A549 (cell line): ENCODE results near the gene CCL19. TPM values are rescaled to one million over a fixed set of nuclear protein-coding genes. Genes with fewer than 3 reads are reported as not detected.

Experiments
- ATAC-seq, 2 experiments: fragments of 200-7000 bp in 1 of 2; fragments of >200 bp in 1 of 2; cut with Nextera tagmentation in 1 of 2; cut with Tn5 transposase in 1 of 2; 3 replicates each; pipeline versions ENCODE4 v1.8.0 to v1.9.1; 2018 to 2020; ENCODE audit warnings: mild to moderate bottlenecking in 1 of 2, moderate library complexity in 1 of 2
- CTCF ChIA-PET: fragments of 300-600 bp; sonication (Branson Sonifier 250); formaldehyde crosslinking; extraction: SDS; loops from one replicate; lab custom pipeline; 2021; ENCODE audit warnings: antibody characterized with exemption, inconsistent platforms; lab: Yijun Ruan, JAX
- POLR2A ChIA-PET: fragments of 350-600 bp; formaldehyde crosslinking; extraction: SDS; loops from one replicate; lab custom pipeline; 2021; ENCODE audit warnings: antibody characterized with exemption, inconsistent platforms; lab: Yijun Ruan, JAX
- DNase-seq, 2 experiments: peaks; one replicate each; pipeline versions ENCODE4 v3.0.0 to v3.0.0-alpha.2; 2011 to 2016; ENCODE audit warnings: low read depth in 1 of 2, low spot score in 1 of 2
- FAIRE-seq: peaks from 2 replicates; lab custom pipeline; 2011; peaks lifted over from hg19 to GRCh38; lab: Jason Lieb, UNC
- H3K27ac ChIP-seq, 2 experiments: fragments of >200 bp; sonication (Bioruptor Twin); formaldehyde crosslinking; 3 replicates each; pipeline ENCODE4 v1.5.1; 2016 to 2017
- H3K4me1 ChIP-seq: fragments of >200 bp; sonication (Bioruptor Twin); formaldehyde crosslinking; 3 replicates; pipeline ENCODE4 v1.6.1; 2016
- H3K4me2 ChIP-seq: fragments of >200 bp; sonication (Bioruptor Twin); formaldehyde crosslinking; 3 replicates; pipeline ENCODE4 v1.6.1; 2016
- H3K4me3 ChIP-seq: fragments of >200 bp; sonication (Bioruptor Twin); formaldehyde crosslinking; 3 replicates; pipeline ENCODE4 v1.5.1; 2016
- H3K9me3 ChIP-seq: fragments of >200 bp; sonication (Bioruptor Twin); formaldehyde crosslinking; 3 replicates; pipeline ENCODE4 v1.6.1; 2016
- ATOH8 ChIP-seq: fragments of 250-450 bp; sonication (Bioruptor Pico); IDR thresholded peaks from 2 replicates; pipeline ENCODE4 v1.5.0; 2020; ENCODE audit warnings: low read depth, mild to moderate bottlenecking, moderate library complexity
- BHLHE40 ChIP-seq: IDR thresholded peaks from 2 replicates; pipeline ENCODE4 v1.6.1; 2012; ENCODE audit warnings: low read depth, low read length, inconsistent platforms
- CHD2 ChIP-seq: fragments of 150-350 bp; IDR thresholded peaks from 2 replicates; pipeline ENCODE4 v1.6.1; 2014; ENCODE audit warnings: low read length; ENCODE audit not compliant: partially characterized antibody
- CTCF ChIP-seq: fragments of >200 bp; sonication (Bioruptor Twin); formaldehyde crosslinking; IDR thresholded peaks from 3 replicates; pipeline ENCODE4 v1.5.1; 2016
- GATA3 ChIP-seq: IDR thresholded peaks from 2 replicates; pipeline ENCODE4 v1.6.1; 2012; ENCODE audit warnings: borderline replicate concordance
- MAFK ChIP-seq: fragments of 450-650 bp; IDR thresholded peaks from 2 replicates; pipeline ENCODE4 v1.6.1; 2014; ENCODE audit not compliant: partially characterized antibody
- MAX ChIP-seq: IDR thresholded peaks from 2 replicates; pipeline ENCODE4 v1.6.1; 2012
- NFE2L2 ChIP-seq: fragments of 150-350 bp; conservative IDR thresholded peaks from 2 replicates; pipeline ENCODE4 v1.6.1; 2014; ENCODE audit warnings: low read length
- NPAS2 ChIP-seq: fragments of 250-450 bp; sonication (Bioruptor Pico); IDR thresholded peaks from 2 replicates; pipeline ENCODE4 v1.8.0; 2022; ENCODE audit warnings: mild to moderate bottlenecking, moderate library complexity, borderline replicate concordance
- POLR2A ChIP-seq: IDR thresholded peaks from 2 replicates; pipeline ENCODE4 v1.6.1; 2012; ENCODE audit warnings: mild to moderate bottlenecking, low read length
- POLR2AphosphoS2 ChIP-seq: conservative IDR thresholded peaks from 2 replicates; pipeline ENCODE4 v1.6.1; 2012; ENCODE audit warnings: low read length, improper control_type of control experiment, inconsistent platforms
- RAD21 ChIP-seq, 2 experiments: fragments of >200 bp in 1 of 2; sonication (Bioruptor Twin) in 1 of 2; formaldehyde crosslinking in 1 of 2; IDR thresholded peaks in 1 of 2; conservative IDR thresholded peaks in 1 of 2; 2 replicates in 1 of 2; 3 replicates in 1 of 2; pipeline ENCODE4 v1.6.1; 2012 to 2018; ENCODE audit warnings: inconsistent platforms in 1 of 2
- RARB ChIP-seq: fragments of 250-450 bp; sonication (Bioruptor Pico); IDR thresholded peaks from 2 replicates; pipeline ENCODE4 v1.8.0; 2021; ENCODE audit warnings: mild to moderate bottlenecking, moderate library complexity
- REST ChIP-seq: fragments of 200-600 bp; sonication (generic); IDR thresholded peaks from 2 replicates; pipeline ENCODE4 v1.6.1; 2016; ENCODE audit warnings: antibody characterized with exemption, mild to moderate bottlenecking, moderate library complexity
- SREBF2 ChIP-seq: fragments of 450-650 bp; IDR thresholded peaks from 2 replicates; pipeline ENCODE4 v1.6.1; 2014; ENCODE audit warnings: mild to moderate bottlenecking, moderate library complexity
- USF2 ChIP-seq: fragments of 450-650 bp; IDR thresholded peaks from 2 replicates; pipeline ENCODE4 v1.6.1; 2014; ENCODE audit warnings: antibody characterized with exemption
- ZC3H11A ChIP-seq: fragments of 450-650 bp; IDR thresholded peaks from 2 replicates; pipeline ENCODE4 v1.6.1; 2014; ENCODE audit warnings: antibody characterized with exemption, mild to moderate bottlenecking
- WGBS: methylation state at CpG from one replicate; pipeline ENCODE4 v1.1.6; 2017; ENCODE audit errors: missing lambda C conversion rate; 5-methylcytosine and 5-hydroxymethylcytosine counted together
- polyA plus RNA-seq, 4 experiments: library from polyadenylated mRNA; depleted of rRNA in 3 of 4; stranded (reverse); fragments of >200 nt; fragmentation: RNase III in 1 of 4; extraction: RNeasy Plus Mini Kit Qiagen cat#74134 plus additional on column Dnase treatment in 1 of 4; gene quantifications; 2 replicates in 3 of 4; 3 replicates in 1 of 4; pipeline ENCODE4 v1.2.3, GENCODE V29; 2011 to 2017

CCL19 gene
- polyA plus RNA-seq, 2 of the 4 experiments (the other 2 are of a cell fraction) = not detected

- DNase-seq (no peak), FAIRE-seq (no peak), ATAC-seq (no peak)
- Histone ChIP-seq H3K4me3 (no peak overlapping the region), H3K27ac (no peak overlapping the region), H3K4me2 (no peak overlapping the region), H3K9me3 (no peaks in the 10 kb centered on the region), H3K4me1 (no peaks in the 10 kb centered on the region)
- 76% methylated on average over 4 of the region's 4 CpGs for WGBS
- CTCF ChIA-PET = interaction anchor here (2.1 to 10.1 kb wide), 2 partner anchors 16 to 17 kb away, joined by 6 to 135 read pairs; no protein-coding TSS in a partner anchor
- POLR2A ChIA-PET = no interaction called here
- no peak for TF ChIP-seq REST
- no peak for TF ChIP-seq POLR2A
- TF ChIP-seq ZC3H11A = no peak
- no peak for TF ChIP-seq BHLHE40
- TF ChIP-seq NPAS2 = no peak
- TF ChIP-seq CTCF = no peak
- no peak for TF ChIP-seq GATA3
- no peak for TF ChIP-seq RARB
- no peak for TF ChIP-seq CHD2
- TF ChIP-seq NFE2L2 = no peak
- TF ChIP-seq MAFK = no peak
- no peak for TF ChIP-seq RAD21 (conservative IDR thresholded peaks at IDR 0.05 in 1 of 2, IDR thresholded peaks at IDR 0.05 in 1 of 2)
- TF ChIP-seq, all 56 proteins: peak for 0
Measured at GRCh38 chr9:34684145-34684544, 6.9 kb downstream of the CCL19 start.

GRCh38 chr9:34675869-34676268 lies 15.2 kb downstream of the CCL19 start:
- no peak for TF ChIP-seq NFE2L2
- no peak for TF ChIP-seq NPAS2
- TF ChIP-seq SREBF2 = no peak
- TF ChIP-seq MAX = no peak
- TF ChIP-seq MAFK = no peak
- TF ChIP-seq USF2 = no peak
- TF ChIP-seq ATOH8 (CRISPR knock-in tag) = no peak
- no peak for TF ChIP-seq POLR2AphosphoS2
- ChIA-PET CTCF (interaction anchor here (0.7 to 4.7 kb wide), 13 partner anchors 8 to 322 kb away, joined by 3 to 65 read pairs (median 4); partner anchors contain the start of genes CCL21, CCL27, GALT and IL11RA), POLR2A (no interaction called here)
- no peak overlapping the region for H3K4me3 ChIP-seq
- H3K4me2 ChIP-seq = no peak overlapping the region
- no peak overlapping the region for H3K27ac ChIP-seq
- H3K4me1 ChIP-seq = no peaks in the 10 kb centered on the region
- WGBS = 98% methylated on average over 2 of the region's 2 CpGs
- ATAC-seq = no peak
- DNase-seq = no peak
- FAIRE-seq = no peak
- H3K9me3 ChIP-seq = no peaks in the 10 kb centered on the region
